NCI-H510A treated with DMSO at 0.1 percent for 48 hours (cell line): Measurements from ENCODE around the gene SCAMP2.

Experiments
- DNase-seq: peaks from one replicate; lab custom pipeline; 2025; lab: John Stamatoyannopoulos, UW

SCAMP2 gene

GRCh38 chr15:74795966-74796625, 77.1 kb downstream of the SCAMP2 start:
- no peak for DNase-seq

- no peak for DNase-seq
Observed at GRCh38 chr15:74794970-74795349, 78.2 kb downstream of the SCAMP2 start.

- DNase-seq: no peak
Observed at GRCh38 chr15:74794248-74794969, 78.8 kb downstream of the SCAMP2 start.
